ENCODE results near the gene LSM7.
"Not testable (repeated sequence)": the region's sequence is repeated elsewhere in the genome, so short reads cannot be mapped to it uniquely, and the experiment has no call there.

Gene LSM7

DNA sequence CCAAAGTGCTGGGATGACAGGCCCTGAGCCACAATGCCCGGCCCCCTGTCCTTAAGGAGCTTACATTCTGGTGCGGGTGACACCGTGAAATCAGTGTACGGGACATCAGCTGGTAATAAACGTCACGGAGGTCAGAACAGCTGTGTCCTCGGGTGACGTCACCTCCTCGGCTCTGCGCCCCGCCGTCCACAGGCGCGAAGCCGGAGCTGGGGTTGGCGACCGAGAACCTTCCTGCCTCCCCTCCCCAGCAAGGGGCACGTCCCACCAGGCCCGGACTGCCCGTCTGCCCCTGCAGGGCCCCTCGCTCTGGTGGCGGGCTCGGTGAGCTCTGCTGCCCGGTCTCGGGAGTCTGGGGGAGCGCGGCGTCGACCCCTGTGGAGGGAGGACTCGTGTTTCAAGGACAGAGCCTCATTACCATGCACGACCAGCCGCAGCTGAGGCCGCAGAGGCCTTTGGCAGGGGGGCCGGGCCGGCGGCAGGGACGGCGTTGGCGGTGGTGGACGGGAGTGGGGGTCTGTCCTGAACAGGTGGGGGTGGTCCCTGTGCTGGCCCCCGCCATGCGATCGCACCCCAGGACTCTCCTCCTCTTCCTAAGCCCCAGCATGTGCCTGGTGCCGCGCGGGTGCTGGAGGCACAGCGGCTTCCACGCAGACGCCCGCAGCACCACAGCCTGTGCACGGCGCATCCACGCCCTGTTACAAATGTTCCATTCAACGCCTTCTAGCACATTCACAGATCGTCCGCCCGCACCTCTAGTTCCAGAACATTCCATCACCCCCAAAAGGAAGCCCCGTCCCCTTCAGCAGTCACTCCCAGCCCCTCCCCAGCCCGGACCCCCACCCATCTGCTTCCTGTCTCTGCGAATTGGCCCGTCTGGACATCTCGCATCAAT is 25.8 kb downstream of the LSM7 start:
- DNase-seq (ENCODE audit: low read depth in 2 of 2) = no peak

DNA sequence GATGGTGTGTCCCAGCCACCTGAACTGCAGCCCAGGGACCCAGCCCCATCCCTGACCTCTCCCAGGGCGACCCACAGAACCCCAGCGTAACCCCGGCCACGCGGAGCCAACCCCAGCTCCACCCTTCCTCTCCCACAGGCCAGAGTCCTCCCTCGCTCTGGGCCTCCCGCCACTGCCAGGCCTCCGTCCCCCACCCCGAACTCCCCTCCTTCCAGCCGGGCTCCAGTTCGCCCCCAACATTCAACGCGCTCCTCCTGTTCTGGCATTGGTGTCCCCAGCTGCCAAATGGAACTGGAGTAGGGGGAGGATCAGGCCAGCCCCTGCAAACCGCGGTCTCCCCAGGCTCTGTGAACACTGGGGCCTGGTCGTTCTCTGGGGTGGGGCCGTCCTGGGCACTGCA is 27.9 kb downstream of the LSM7 start:
- DNase-seq (ENCODE audit: low read depth in 2 of 2) = no peak

DNA sequence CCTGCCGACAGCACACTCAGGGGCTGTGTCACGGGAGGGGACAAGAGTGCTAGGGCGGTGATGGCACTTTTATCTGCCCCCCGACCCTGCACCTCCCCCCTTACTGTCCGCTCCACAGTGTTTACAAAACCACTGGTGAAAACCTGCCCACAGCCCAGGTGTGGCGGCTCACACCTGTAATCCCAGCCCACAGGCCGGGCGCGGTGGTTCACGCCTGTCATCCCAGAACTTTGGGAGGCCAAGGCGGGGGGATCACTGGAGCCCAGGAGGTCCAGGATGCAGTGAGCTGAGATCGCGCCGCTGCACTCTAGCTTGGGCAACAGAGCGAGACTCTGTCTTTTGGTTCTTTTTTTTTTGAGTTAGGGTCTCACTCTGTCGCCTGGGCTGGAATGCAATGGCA is 32.2 kb downstream of the LSM7 start:
- DNase-seq (ENCODE audit: low read depth in 2 of 2) = no peak

DNA sequence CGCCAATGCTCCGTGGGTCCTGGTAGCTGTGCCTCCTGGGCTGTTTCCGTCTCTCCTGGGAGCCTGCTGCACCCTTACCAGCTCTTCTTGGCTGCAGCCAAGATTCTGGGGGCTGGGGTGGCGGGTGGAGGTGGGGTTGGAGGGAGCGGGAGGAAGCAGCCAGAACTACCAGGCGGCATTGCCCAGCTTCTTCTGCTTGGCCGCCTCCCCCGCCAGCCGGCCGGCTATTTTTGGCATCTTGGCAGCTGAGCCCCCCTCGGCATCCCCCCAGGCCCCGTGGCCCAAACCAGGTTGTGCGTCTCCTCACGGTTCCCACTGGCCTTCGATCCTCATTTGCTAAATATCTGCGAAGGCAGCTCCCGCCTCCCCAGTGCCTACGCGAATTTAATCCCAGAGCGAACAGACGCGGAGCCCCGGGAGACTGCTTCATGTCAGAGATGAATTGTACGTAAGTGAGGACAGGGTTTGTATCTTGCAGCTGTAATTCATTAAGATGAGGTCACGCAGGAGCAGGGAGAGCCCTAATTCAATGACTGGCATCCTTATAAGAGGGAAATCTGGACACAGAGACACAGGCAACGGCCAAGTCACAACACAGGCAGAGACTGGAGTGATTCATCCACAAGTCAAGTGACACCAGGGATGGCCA is 33.6 kb downstream of the LSM7 start:
- DNase-seq (ENCODE audit: low read depth in 2 of 2) = no peak

DNA sequence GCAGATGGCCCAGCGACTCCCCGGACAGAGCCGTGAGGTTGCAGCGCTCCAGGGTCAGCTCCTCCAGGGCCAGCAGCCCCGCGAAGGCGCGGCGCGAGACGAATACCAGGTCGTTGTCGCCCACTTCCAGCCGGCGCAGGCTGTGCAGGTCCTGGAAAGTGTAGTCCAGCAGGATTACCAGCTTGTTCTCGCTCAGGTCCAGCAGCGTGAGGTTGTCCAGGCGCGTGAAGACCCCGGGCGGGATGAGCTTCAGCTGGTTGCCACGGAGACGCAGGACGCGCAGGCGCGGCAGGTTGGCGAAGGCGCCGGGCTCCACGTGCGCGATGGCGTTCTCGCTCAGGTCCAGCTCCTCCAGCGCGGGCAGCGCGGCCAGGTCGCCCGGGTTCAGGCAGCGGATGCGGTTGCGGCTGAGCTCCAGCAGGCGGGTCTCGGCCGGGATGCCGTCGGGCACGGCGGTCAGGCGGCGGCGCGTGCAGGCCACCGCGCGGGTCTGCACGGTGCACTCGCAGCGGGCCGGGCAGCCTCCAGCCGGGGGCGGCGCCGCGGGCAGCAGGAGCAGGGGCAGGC is 37.1 kb downstream of the LSM7 start:
- DNase-seq (ENCODE audit: low read depth in 2 of 2) = no peak

DNA sequence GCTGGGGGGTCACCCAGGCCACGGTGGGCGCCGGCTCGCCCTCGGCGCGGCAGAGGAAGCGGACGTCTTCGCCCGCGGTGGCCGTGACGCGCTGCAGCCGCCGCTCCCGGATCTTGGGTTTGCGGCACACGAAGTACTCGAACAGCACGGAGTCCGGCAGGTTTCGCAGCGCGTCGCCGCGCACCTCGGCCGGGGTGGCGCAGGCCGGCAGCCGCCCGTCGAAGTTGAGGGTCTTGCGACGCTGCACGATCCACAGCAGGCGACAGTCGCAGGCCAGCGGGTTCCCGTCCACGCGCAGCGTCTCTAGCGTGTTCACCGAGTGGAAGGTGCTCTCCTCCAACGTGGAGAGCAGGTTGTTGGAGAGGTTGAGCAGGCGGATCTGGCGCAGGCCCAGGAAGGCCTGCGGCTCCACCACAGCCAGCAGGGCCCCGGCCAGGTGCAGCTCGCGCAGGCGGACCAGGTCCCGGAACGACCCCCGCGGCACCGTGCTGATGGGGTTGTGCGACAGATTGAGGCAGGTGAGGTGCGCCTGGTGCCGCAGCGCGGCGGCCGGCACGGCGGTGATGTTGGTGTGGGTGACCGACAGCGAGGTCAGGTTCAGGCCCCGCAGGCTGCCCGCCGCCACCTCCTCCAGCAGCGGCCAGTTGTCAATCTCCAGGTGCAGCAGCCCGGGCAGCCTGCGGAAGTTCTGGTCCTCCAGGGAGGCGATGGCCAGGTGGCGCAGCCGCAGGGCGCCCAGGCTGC is 37.8 kb downstream of the LSM7 start:
- DNase-seq (ENCODE audit: low read depth in 2 of 2) = no peak

DNA sequence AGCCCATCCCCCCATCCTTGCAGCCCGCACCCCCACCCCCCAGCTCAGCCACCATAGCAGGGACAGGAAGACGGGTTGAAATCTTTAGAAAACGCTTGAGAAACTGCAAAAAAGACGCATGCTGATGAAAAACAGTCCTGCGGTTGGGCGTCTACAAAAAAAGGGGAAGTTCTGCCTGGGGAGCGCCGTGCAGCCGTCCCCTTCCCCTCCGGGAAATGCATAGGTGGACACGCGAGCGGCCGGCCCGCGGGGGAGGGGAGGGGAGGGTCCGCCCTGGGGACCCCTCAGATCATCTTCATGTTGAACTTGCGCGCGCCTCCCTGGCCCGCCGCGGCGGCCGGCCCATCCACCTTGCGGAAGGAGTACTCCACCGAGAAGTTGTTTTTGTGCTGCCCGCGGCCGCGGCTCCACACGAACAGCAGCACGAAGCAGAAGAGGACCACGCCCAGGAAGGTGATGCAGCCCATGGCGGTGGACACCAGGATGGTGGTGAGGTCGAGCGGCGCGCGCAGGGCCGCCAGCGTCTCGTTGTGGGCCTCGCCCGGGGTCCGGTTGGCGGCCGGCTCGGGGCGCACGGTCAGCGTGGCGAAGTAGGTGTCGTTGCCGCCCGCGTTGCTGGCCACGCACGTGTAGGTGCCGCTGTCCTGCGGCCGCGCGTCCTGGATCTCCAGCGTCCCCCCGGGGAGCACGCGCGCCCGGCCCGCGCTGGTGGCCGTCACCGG is 38.5 kb downstream of the LSM7 start:
- no peak for DNase-seq (ENCODE audit: low read depth in 2 of 2)

DNA sequence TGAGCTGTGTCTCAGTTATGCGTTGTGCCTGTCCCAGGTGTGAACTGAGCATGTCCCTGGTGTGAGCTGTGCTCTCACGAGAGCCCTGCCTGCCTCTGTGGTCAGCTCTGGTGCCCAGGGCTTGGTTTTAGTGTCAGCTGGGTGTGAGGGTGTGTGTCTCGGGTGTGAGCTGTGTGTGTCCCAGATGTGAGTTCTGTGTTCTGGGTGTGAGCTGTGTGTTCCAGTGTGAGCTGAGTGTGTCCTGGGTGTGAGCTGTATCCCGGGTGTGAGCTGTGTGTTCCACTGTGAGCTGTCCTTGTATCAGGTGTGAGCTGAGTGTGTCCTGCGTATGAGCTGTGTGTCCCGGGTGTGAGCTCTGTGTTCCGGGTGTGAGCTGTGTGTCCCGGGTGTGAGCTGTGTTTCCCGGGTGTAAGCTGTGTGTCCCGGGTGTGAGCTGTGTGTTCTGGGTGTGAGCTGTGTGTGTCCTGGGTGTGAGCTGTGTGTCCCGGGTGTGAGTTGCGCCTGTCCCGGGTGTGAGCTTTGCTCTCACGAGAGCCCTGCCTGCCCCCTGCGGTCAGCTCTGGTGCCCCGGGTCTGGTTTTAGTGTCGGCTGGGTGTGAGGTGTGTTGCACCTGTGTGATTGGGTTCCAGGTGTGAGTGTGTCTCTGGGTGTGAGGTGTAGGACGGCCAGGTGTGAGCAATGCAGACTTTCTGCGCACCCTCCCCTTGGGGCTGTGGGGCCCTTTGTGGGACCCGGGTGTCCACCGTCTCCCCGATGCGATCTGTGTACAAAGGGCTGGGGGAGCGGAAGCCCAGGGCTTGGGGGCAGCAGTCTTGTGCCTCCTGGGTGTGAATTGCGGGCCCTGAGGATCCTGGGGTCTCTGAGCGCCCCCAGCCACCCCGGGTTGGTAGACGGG is 39.3 kb downstream of the LSM7 start:
- DNase-seq (ENCODE audit: low read depth in 2 of 2) = no peak

DNA sequence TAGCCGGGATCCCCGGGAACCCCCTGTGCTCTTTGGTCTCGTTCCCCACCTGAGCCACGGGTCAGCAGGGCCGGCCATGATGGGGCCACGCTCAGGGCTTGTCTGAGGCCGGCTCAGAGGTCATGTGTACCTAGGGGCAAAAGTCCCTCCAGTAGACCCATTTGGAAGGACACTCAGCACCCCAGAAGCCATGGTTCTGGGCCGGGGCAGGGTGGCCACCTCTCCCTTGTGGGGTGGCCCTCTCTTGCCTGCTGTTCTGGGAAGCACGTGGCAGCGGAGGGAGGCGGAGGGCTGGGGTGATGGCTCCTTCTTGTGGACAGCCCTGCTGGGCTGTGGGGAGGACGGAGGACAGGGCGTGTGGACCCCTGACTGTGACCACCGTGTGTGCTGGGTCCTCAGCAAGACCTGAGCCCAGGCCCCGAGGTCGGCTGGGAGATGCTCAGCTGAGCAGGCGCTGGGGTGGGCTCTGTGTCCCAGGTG is 40.0 kb downstream of the LSM7 start:
- DNase-seq (ENCODE audit: low read depth in 2 of 2) = no peak

DNA sequence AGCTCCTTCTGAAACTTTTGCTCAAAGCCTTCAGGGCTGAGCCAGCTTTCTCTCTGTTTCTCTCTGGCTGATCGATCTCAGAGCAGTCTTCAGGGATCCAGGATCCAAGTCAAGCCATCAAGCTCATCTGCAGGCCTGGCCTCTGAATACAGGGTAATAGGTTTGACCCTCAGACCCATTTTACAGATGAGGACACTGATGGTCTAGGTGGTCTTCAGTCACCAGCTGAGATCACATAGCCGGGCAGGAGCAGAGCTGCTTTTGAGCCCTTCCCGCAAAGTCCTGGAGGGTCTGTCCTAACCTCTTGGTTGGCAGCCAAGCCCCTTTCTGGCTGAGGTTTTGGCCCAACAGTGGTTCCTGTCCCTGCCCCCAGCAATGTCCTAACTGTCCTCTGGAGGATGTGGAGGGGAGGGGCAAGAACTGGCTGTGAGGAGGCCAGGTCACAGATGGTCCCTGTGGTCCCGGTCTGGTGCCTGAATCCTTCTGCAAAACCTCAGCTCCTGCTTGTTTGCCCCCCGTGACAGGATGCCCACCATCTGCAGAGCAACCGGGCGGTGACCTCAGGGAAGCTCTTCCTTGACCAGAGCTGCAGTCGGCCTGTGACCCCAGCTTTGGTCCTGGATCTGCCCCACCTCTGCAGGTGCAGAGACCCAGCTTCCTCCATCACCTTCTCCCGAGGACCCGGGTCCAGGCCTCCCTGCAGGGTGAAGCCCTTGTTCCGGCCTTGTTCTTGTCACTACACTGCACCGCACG is 40.6 kb downstream of the LSM7 start:
- DNase-seq (ENCODE audit: low read depth in 2 of 2) = no peak

DNA sequence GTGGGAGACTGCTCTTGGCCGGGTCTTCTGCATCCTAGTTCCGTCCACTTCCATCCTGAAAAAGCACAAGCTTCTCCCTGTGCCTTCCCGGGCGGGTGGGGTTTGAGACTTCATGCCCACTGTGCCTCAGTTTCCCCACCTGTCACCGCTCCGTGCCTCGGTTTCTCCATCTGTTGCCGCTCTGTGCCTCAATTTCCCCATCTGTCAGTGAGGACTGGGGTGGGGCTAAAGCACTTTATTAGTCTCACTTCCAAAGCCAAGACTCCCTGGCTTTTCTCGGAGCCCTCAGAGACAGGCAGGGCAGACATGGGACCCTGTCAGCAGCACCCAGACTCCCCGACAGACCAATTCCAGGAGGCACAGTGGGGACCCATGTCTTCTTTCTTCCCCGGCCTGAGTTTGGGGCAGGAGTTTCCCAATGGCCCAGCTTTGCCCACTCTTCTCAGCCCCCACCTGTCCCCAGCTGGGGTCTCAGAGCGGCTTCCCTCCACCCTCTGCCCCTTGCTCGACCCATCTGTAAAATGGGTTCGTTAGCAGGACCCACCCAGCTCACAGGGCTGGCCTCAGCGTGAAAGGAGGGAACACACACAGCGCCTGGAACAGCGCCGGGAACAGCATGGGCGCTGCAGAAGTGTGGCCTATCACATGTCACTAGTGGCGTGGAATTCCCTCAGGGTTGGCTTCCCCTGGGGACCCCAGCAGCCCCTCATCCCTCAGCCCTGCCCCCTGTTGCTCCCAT is 41.8 kb downstream of the LSM7 start:
- DNase-seq (ENCODE audit: low read depth in 2 of 2) = no peak

DNA sequence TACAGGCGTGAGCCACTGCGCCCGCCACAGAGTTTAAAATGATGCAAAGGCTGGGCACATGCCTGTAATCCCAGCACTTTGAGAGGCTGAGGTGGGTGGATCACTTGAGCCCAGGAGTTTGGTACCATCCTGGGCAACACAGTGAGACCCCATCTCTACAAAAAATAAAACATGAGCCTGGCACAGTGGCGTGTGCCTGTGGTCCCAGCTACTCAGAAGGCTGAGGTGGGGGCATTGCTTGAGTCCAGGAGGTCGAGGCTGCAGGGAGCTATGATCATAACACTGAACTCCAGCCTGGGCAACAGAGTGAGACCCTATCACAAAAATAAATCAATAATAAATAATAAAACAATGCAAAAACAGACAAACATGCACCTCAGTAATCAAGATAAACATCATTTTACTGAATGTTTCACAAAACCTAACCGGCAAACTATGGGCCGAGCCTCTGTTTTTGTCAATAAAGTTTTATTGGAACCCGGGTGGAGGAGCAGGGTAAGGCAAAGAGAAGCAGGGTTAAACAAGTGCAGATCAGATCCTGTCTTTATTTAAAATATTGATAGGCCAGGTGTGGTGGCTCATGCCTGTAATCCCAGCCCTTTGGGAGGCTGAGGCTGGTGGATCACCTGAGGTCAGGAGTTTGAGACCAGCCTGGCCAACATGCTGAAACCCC is 44.4 kb downstream of the LSM7 start:
- no peak for DNase-seq (ENCODE audit: low read depth in 2 of 2)

DNA sequence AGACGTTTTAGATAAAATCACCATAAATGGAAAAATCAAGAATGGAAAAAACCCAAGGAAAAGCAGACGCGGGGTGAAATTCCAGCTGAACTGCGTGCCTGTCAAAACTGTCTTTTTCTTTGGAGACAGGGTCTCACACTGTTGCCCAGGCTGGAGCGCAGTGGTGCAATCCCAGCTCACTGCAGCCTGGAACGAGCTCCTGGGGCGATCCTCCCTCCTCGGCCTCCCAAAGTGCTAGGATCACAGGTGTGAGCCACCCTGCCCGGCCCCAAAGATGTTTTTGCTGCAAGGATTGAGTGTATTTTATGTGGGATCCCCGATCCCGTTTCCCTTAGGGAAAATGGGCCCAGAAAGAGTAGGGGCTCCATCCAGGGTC is 45.5 kb downstream of the LSM7 start:
- DNase-seq (ENCODE audit: low read depth in 2 of 2) = no peak

DNA sequence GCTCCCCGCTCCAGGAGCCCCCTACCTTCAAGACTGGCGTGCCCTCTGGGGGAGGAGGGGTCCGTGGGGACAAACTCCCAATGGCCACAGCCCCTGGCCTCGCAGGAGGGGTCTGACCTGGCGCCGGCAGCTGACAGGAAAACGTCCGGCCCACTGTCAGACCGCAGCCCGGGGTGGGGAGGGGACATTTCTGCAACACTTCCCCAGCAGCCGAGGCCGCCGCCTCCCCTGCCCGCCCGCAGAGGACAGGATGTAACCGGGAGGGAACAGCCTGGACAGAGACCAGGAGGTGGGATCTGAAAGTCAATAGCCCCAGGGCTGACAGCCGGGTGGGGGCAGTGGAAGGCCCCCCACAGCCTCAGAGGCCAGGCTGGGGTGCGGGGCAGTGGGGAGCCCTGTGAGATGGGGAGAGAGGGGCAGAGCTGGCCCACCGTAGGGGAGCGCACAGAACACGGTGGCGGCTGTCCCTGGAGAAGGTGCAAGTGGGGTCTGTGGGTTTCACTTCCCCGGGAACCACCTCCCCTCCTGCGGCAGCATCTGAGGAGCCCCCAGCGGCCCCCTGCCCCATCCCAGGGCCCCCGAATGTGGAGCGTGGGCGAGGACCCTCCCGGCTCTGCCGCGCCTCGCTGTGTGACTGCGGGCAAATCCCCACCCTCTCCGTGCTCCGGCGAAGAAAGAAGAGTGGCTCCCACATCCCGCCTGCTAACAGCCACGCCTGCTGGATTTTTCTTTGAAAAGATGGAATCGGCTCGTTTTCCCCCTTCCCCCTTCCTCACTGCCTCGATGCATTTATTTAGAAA is 46.1 kb downstream of the LSM7 start, which contains the start of gene PEAK3:
Gene PEAK3, minus strand, starts transcription at position 114 of the 800 bp plus-strand sequence. CDS start 1,244 bp downstream, outside the sequence.
- no peak for DNase-seq (ENCODE audit: low read depth in 2 of 2)

DNA sequence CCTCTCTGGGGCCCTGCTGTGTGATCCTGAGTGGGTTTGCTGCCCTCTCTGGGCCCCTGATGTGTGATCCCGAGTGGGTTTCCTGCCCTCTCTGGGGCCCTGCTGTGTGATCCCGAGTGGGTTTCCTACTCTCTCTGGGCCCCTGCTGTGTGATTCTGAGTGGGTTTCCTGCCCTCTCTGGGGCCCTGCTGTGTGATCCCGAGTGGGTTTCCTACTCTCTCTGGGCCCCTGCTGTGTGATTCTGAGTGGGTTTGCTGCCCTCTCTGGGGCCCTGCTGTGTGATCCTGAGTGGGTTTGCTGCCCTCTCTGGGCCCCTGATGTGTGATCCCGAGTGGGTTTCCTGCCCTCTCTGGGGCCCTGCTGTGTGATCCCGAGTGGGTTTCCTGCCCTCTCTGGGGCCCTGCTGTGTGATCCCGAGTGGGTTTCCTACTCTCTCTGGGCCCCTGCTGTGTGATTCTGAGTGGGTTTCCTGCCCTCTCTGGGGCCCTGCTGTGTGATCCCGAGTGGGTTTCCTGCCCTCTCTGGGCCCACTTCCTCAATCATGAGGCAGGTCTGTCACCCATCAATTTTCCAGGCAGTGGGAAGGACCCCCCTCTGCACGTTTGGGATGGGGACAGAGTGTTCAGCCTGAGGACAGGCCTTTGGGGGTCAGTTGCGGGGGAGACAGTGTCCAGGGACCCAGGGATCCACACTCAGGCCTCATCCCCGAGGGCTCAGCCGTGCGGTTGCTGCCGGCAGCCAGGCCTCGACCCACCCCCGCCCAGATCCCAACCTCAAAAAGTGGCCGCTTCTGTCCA is 46.9 kb downstream of the LSM7 start:
- not testable (repeated sequence) for DNase-seq (ENCODE audit: low read depth in 2 of 2)

DNA sequence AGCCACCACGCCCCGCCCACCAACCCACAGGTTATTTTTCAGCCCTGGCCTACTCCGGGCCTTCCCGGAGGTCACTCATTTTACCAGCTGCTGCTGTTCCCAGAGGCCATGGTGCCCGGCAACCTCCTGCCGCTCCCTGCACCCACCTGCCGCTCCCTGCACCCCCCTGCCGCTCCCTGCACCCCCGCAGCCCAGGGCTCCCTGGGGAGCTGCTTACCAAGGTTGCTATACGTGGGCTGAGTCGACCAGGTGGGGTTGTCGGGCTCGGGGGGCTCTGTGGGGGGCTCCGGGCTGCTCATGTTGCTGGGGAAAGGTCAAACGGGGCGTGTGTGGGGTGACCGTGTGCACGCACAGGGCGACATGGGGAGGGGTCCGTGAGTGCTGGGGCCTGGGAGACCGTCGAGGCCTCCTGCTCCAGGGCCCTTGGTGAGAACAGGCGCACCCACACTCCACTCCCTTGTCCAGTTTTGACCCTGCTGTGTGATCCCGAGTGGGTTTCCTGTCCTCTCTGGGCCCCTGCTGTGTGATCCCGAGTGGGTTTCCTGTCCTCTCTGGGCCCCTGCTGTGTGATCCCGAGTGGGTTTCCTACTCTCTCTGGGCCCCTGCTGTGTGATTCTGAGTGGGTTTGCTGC is 47.6 kb downstream of the LSM7 start:
- DNase-seq (ENCODE audit: low read depth in 2 of 2) = no peak
